ENCODE data around the gene GBA2.

DNA sequence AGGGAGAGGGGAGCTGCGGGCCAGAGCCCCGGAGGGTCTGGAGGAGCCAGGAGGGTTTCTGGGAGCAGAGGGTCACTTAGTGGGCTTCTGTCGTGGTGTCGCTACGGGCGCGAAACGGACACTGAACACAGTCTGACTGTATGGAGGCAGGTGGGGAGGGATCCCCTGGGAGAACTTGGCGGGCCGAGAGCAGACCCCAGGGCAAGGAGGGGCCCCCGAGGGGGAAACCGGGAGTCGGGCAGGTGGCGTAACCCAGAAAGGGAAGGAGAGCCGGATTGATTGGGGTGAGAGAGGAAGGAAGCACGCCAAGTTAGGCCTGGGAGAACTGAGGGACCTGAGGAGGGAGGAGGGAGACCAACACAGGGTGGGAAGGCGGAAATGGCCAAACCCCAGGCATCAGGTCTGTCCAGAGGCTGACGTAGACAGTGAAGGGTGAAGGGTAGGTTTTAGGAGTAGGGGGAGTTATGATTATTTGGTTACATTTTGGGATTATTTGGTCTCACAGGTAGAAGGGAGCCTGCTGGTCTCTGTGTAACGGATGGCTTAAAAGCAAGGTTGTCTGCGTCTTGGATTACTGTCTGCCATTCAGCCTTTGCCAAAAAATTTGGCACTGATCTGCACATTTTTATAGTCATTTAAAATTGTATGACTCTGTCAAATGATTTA is 8.3 kb upstream of the GBA2 start:
- TF ChIP-seq POLR2A (IDR thresholded peaks at IDR 0.05) = no peak
- TF ChIP-seq, protein P1, sequence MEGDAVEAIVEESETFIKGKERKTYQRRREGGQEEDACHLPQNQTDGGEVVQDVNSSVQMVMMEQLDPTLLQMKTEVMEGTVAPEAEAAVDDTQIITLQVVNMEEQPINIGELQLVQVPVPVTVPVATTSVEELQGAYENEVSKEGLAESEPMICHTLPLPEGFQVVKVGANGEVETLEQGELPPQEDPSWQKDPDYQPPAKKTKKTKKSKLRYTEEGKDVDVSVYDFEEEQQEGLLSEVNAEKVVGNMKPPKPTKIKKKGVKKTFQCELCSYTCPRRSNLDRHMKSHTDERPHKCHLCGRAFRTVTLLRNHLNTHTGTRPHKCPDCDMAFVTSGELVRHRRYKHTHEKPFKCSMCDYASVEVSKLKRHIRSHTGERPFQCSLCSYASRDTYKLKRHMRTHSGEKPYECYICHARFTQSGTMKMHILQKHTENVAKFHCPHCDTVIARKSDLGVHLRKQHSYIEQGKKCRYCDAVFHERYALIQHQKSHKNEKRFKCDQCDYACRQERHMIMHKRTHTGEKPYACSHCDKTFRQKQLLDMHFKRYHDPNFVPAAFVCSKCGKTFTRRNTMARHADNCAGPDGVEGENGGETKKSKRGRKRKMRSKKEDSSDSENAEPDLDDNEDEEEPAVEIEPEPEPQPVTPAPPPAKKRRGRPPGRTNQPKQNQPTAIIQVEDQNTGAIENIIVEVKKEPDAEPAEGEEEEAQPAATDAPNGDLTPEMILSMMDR (IDR thresholded peaks at IDR 0.05) = no peak

Data from Peyer's patch (tissue), 4 donors.